Peyer's patch (tissue), 4 donors: ENCODE data around the gene NCOA7.

Experiments
- CTCF ChIP-seq, 6 experiments: fragments of 450-650 bp in 4 of 6; fragments of 200-600 bp in 2 of 6; sonication (generic) in 1 of 6; IDR thresholded peaks; one replicate each; pipeline ENCODE4 v1.5.1; 2017 to 2019; ENCODE audit warnings: antibody characterized with exemption in 6 of 6, mild to moderate bottlenecking in 3 of 6, moderate library complexity in 1 of 6
- POLR2A ChIP-seq, 2 donors: fragments of 450-650 bp; IDR thresholded peaks; one replicate each; pipeline ENCODE4 v1.5.1; 2017; ENCODE audit warnings: antibody characterized with exemption in 2 of 2, mild to moderate bottlenecking in 2 of 2, moderate library complexity in 2 of 2

DNA sequence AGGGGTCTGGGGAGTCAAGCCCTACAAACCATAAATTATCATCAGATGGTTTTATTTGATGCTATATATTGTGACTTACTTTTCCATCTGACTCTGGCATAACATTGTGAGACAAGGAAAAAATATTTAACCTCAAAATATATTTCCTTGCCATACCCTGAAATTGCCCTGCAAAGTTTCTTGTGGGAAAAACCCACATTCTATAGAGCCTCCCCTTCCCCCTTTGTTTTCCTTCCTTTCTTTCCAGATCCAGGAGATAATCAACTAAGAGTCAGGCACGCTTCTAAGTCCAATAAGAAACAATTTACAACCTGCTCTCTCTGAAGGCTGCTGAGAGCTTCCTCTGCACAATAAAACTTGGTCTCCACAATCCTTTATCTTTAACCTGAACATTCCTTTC lies 148.3 kb downstream of the NCOA7 start:
- TF ChIP-seq CTCF (IDR thresholded peaks at IDR 0.05) (no peak), POLR2A (IDR thresholded peaks at IDR 0.05) (no peak)
